Psoas muscle (tissue), 8 donors: ENCODE data around the gene SLC6A7. TPM values are rescaled to one million over a fixed set of nuclear protein-coding genes. Genes with fewer than 3 reads are reported as not detected.

Experiments used
- ATAC-seq, 4 donors: fragments of 200-7000 bp; cut with Tn5 transposase; one replicate each; pipeline ENCODE4 v1.9.1; 2020; ENCODE audit warnings: moderate library complexity in 3 of 4, mild to moderate bottlenecking in 2 of 4
- DNase-seq, 2 donors: peaks; one replicate each; pipeline ENCODE4 v3.0.0-alpha.2; 2020
- H3K27ac ChIP-seq: fragments of 200-600 bp; one replicate; pipeline ENCODE4 v1.8.0; 2022
- H3K27me3 ChIP-seq, 3 donors: fragments of 200-600 bp in 1 of 3; one replicate each; pipeline versions ENCODE4 v1.6.1 to v1.8.0; 2013 to 2022; ENCODE audit warnings: low read length in 2 of 3, mild to moderate bottlenecking in 2 of 3, moderate library complexity in 1 of 3; ENCODE audit not compliant: insufficient read depth in 3 of 3
- H3K36me3 ChIP-seq, 2 donors: fragments of 200-600 bp in 1 of 2; one replicate each; pipeline versions ENCODE4 v1.6.1 to v1.8.0; 2013 to 2022; ENCODE audit warnings: low read depth in 1 of 2, mild to moderate bottlenecking in 1 of 2, moderate library complexity in 1 of 2; ENCODE audit not compliant: insufficient read depth in 1 of 2
- H3K4me1 ChIP-seq: fragments of 200-600 bp; one replicate; pipeline ENCODE4 v1.8.0; 2022
- H3K4me3 ChIP-seq: fragments of 200-600 bp; one replicate; pipeline ENCODE4 v1.8.0; 2022; ENCODE audit warnings: mild to moderate bottlenecking
- H3K9me3 ChIP-seq: fragments of 200-600 bp; one replicate; pipeline ENCODE4 v1.8.0; 2022
- CTCF ChIP-seq: fragments of 200-600 bp; IDR thresholded peaks from one replicate; pipeline ENCODE4 v1.8.0; 2022; ENCODE audit warnings: antibody characterized with exemption
- WGBS, 3 donors: extraction: QIAGEN DNeasy Blood & Tissue Kit; methylation state at CpG; one replicate each; pipeline versions ENCODE4 v1.1.6 to v1.1.7; 2013; 5-methylcytosine and 5-hydroxymethylcytosine counted together
- intact Hi-C, 2 donors: fragments of 100-400 bp; cut with DNase I; formaldehyde crosslinking; loops; one replicate each; pipeline versions ENCODE4 v1.11.0 to v1.14.2; 2022
- polyA plus RNA-seq, 3 donors: library from polyadenylated mRNA; stranded (reverse); fragments of 200-250 nt; gene quantifications; one replicate each; pipeline ENCODE4 v1.2.3, GENCODE V29; 2013
- total RNA-seq, 4 donors: library from RNA; stranded (reverse); fragmentation: NEBNext Ultra II Directional in 2 of 4; extraction: Animal tissue kit (Norgen Biotek cat#: 25700) in 2 of 4; gene quantifications; one replicate each; pipeline versions ENCODE4 v1.2.1 to v1.2.4, GENCODE V29; 2021 to 2023
- donor health status: healthy with polysubstance abuse.
- donor health status: DM: no; HTN: no; CAD: no; lungs with moderate emphysema.
- donor health status: Bipolar disorder and iron deficiency.
- donor health status: healthy.
- donor health status: DM: yes; HTN: yes; CAD: no.
- donor health status: DM: no; HTN: no; CAD: no.
- donor health status: DM: no; HTN: no; CAD: no.
- donor health status: DM: yes; HTN: yes; CAD: no.

SLC6A7 gene
- total and polyA plus RNA-seq, 7 donors = not detected

- Histone ChIP-seq H3K27me3 (no peaks in the 10 kb centered on the region), H3K4me1 (no peaks in the 10 kb centered on the region), H3K4me3 (no peak overlapping the region), H3K27ac (no peak overlapping the region), H3K36me3 (no peaks in the 10 kb centered on the region), H3K9me3 (no peaks in the 10 kb centered on the region)
- ATAC-seq = no peak
- intact Hi-C loops = no loop called here
- DNase-seq = no peak
- TF ChIP-seq CTCF = no peak
- 88 to 90% (median 89%) methylated on average over 9 of the region's 9 CpGs for WGBS, 3 donors
These were observed 6.0 kb downstream of the SLC6A7 start for GRCh38 chr5:150195736-150196485.

GRCh38 chr5:150196514-150196913 lies 6.7 kb downstream of the SLC6A7 start:
- intact Hi-C loops = no loop called here
- ATAC-seq = no peak
- H3K27ac ChIP-seq = no peak overlapping the region

GRCh38 chr5:150196986-150197385 lies 7.1 kb downstream of the SLC6A7 start:
- Histone ChIP-seq H3K4me3 (no peak overlapping the region), H3K4me1 (no peaks in the 10 kb centered on the region), H3K27ac (no peak overlapping the region), H3K36me3 (no peaks in the 10 kb centered on the region), H3K9me3 (no peaks in the 10 kb centered on the region), H3K27me3 (no peaks in the 10 kb centered on the region)
- 92 to 94% (median 93%) methylated on average over 16 of the region's 16 CpGs for WGBS, 3 donors
- DNase-seq (no peak), ATAC-seq (no peak)
- no peak for TF ChIP-seq CTCF
- intact Hi-C loops = no loop called here

More at GRCh38 chr5:150196514-150196913, 6.7 kb downstream of the SLC6A7 start:
- Histone ChIP-seq H3K9me3 (no peaks in the 10 kb centered on the region), H3K27me3 (no peaks in the 10 kb centered on the region), H3K4me3 (no peak overlapping the region), H3K36me3 (no peaks in the 10 kb centered on the region), H3K4me1 (no peaks in the 10 kb centered on the region)
- DNase-seq = no peak
- 67 to 79% (median 79%) methylated on average over 5 of the region's 5 CpGs for WGBS, 3 donors
- TF ChIP-seq CTCF = no peak

GRCh38 chr5:150197476-150197875 lies 7.6 kb downstream of the SLC6A7 start:
- WGBS, 3 donors = 94 to 98% (median 97%) methylated on average over 1 of the region's 1 CpG
- TF ChIP-seq CTCF = no peak
- ATAC-seq = no peak
- no peaks in the 10 kb centered on the region for H3K36me3 ChIP-seq
- H3K4me1 ChIP-seq = no peaks in the 10 kb centered on the region
- no peaks in the 10 kb centered on the region for H3K9me3 ChIP-seq
- no peak overlapping the region for H3K4me3 ChIP-seq
- no peaks in the 10 kb centered on the region for H3K27me3 ChIP-seq
- DNase-seq = no peak
- no peak overlapping the region for H3K27ac ChIP-seq
- intact Hi-C loops = no loop called here

GRCh38 chr5:150202501-150202900 lies 12.6 kb downstream of the SLC6A7 start:
- no peaks in the 10 kb centered on the region for H3K4me1 ChIP-seq
- DNase-seq (no peak), ATAC-seq (no peak)
- H3K4me3 ChIP-seq = no peak overlapping the region
- no peaks in the 10 kb centered on the region for H3K36me3 ChIP-seq
- 89 to 90% (median 90%) methylated on average over 10 of the region's 10 CpGs for WGBS, 3 donors
- H3K9me3 ChIP-seq = no peaks in the 10 kb centered on the region
- H3K27me3 ChIP-seq = no peaks in the 10 kb centered on the region
- intact Hi-C loops = no loop called here
- no peak overlapping the region for H3K27ac ChIP-seq
- no peak for TF ChIP-seq CTCF
